Esophagus squamous epithelium (tissue), 5 donors: ENCODE data around the gene B2M. TPM values are rescaled to one million over a fixed set of nuclear protein-coding genes. Genes with fewer than 3 reads are reported as not detected.

Experiments
- DNase-seq: peaks from one replicate; lab custom pipeline; 2025; lab: John Stamatoyannopoulos, UW
- H3K27ac ChIP-seq, 4 donors: fragments of 200-600 bp; sonication (generic); one replicate each; pipeline ENCODE4 v1.5.1; 2016 to 2019; ENCODE audit warnings: mild to moderate bottlenecking in 1 of 4
- H3K27me3 ChIP-seq, 4 donors: fragments of 200-600 bp; sonication (generic); 1 replicate in 3 of 4; 2 replicates in 1 of 4; pipeline versions ENCODE4 v1.5.1 to v1.6.0; 2017 to 2021; ENCODE audit warnings: antibody characterized with exemption in 1 of 4
- H3K36me3 ChIP-seq, 3 donors: fragments of 200-600 bp; sonication (generic); one replicate each; pipeline ENCODE4 v1.5.1; 2016 to 2019
- H3K4me1 ChIP-seq, 3 donors: fragments of 200-600 bp; sonication (generic); one replicate each; pipeline ENCODE4 v1.5.1; 2017 to 2019
- H3K4me3 ChIP-seq, 4 donors: fragments of 200-600 bp; sonication (generic); 1 replicate in 3 of 4; 2 replicates in 1 of 4; pipeline ENCODE4 v1.5.1; 2016 to 2019; ENCODE audit warnings: mild to moderate bottlenecking in 2 of 4, moderate library complexity in 1 of 4
- H3K9me3 ChIP-seq, 3 donors: fragments of 200-600 bp; sonication (generic); one replicate each; pipeline ENCODE4 v1.5.1; 2016 to 2019
- POLR2A ChIP-seq, 4 donors: fragments of 450-650 bp; IDR thresholded peaks; one replicate each; pipeline ENCODE4 v1.6.1; 2017; ENCODE audit warnings: antibody characterized with exemption in 4 of 4, mild to moderate bottlenecking in 4 of 4, moderate library complexity in 3 of 4
- WGBS, 2 donors: methylation state at CpG; one replicate each; pipeline ENCODE4 v1.1.5; 2018; 5-methylcytosine and 5-hydroxymethylcytosine counted together
- intact Hi-C: fragments of 100-400 bp; cut with DNase I; formaldehyde crosslinking; loops from one replicate; pipeline ENCODE4 v1.15.0; 2022
- total RNA-seq, 4 donors: library from RNA; depleted of rRNA; stranded (reverse); fragments of >200 nt; gene quantifications; one replicate each; pipeline ENCODE4 v1.1.0, GENCODE V29; 2016
- TF ChIP-seq, protein P1 (sequence below), 6 experiments: fragments of 450-650 bp in 4 of 6; fragments of 200-600 bp in 2 of 6; sonication (generic) in 2 of 6; IDR thresholded peaks; one replicate each; pipeline ENCODE4 v1.5.1; 2016 to 2019; ENCODE audit warnings: antibody characterized with exemption in 6 of 6, mild to moderate bottlenecking in 4 of 6, moderate library complexity in 4 of 6
- donor health status: DM: yes; HTN: yes; CAD: no.

B2M gene
- total RNA-seq, 4 donors from 2014 or later = 992 to 4,464 (median 1,820) TPM

GRCh38 chr15:44666210-44667038 lies 44.9 kb upstream of the B2M start:
- Histone ChIP-seq H3K4me3 (no peak overlapping the region), H3K9me3 (no peaks in the 10 kb centered on the region), H3K27me3 (no peaks in the 10 kb centered on the region), H3K27ac (peak overlapping the region in 2 of 4 donors; percentile 1 to 2), H3K4me1 (peaks cover 9 to 23% (median 10%) of the 10 kb centered on the region in 3 donors), H3K36me3 (no peaks in the 10 kb centered on the region)
- intact Hi-C loops = loop anchor here (10.0 kb wide), 1 partner anchor 68 kb away; the partner anchor contains the start of gene TRIM69
- TF ChIP-seq, protein P1, sequence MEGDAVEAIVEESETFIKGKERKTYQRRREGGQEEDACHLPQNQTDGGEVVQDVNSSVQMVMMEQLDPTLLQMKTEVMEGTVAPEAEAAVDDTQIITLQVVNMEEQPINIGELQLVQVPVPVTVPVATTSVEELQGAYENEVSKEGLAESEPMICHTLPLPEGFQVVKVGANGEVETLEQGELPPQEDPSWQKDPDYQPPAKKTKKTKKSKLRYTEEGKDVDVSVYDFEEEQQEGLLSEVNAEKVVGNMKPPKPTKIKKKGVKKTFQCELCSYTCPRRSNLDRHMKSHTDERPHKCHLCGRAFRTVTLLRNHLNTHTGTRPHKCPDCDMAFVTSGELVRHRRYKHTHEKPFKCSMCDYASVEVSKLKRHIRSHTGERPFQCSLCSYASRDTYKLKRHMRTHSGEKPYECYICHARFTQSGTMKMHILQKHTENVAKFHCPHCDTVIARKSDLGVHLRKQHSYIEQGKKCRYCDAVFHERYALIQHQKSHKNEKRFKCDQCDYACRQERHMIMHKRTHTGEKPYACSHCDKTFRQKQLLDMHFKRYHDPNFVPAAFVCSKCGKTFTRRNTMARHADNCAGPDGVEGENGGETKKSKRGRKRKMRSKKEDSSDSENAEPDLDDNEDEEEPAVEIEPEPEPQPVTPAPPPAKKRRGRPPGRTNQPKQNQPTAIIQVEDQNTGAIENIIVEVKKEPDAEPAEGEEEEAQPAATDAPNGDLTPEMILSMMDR (IDR thresholded peaks at IDR 0.05) = no peak
- TF ChIP-seq POLR2A (IDR thresholded peaks at IDR 0.05) = no peak
- WGBS, 2 donors = 47 to 53% methylated on average over 5 of the region's 5 CpGs
- DNase-seq = no peak

- TF ChIP-seq, protein P1 (IDR thresholded peaks at IDR 0.05) = no peak
- TF ChIP-seq POLR2A (IDR thresholded peaks at IDR 0.05) = no peak
- intact Hi-C loops = loop anchor here (10.0 kb wide), 1 partner anchor 68 kb away; the partner anchor contains the start of gene TRIM69
- Histone ChIP-seq H3K4me1 (peaks cover 4 to 18% (median 4%) of the 10 kb centered on the region in 3 donors), H3K36me3 (no peaks in the 10 kb centered on the region), H3K27me3 (no peaks in the 10 kb centered on the region), H3K9me3 (no peaks in the 10 kb centered on the region), H3K27ac (peak overlapping the region in 1 of 4 donors; percentile 1), H3K4me3 (no peak overlapping the region)
- WGBS, 2 donors = 57 to 59% methylated on average over 3 of the region's 3 CpGs
- no peak for DNase-seq
Observed at GRCh38 chr15:44667039-44667360, 44.3 kb upstream of the B2M start.

- no peaks in the 10 kb centered on the region for H3K27me3 ChIP-seq
- 43% methylated on average over 1 of the region's 2 CpGs; no CpG with 5 or more reads in 1 of the 2 donors for WGBS, 2 donors
- no peaks in the 10 kb centered on the region for H3K9me3 ChIP-seq
- no peak overlapping the region for H3K4me3 ChIP-seq
- no peaks in the 10 kb centered on the region for H3K36me3 ChIP-seq
- H3K4me1 ChIP-seq = peaks cover 0 to 6% (median 0%) of the 10 kb centered on the region in 3 donors
- TF ChIP-seq POLR2A (IDR thresholded peaks at IDR 0.05) = no peak
- TF ChIP-seq, protein P1 (IDR thresholded peaks at IDR 0.05) = no peak
- no peak for DNase-seq
- intact Hi-C loops = loop anchor here (10.0 kb wide), 1 partner anchor 66 kb away; the partner anchor contains the start of gene TRIM69
- H3K27ac ChIP-seq = no peak overlapping the region
Observed at GRCh38 chr15:44668921-44669320, 42.4 kb upstream of the B2M start.

- no peaks in the 10 kb centered on the region for H3K36me3 ChIP-seq
- DNase-seq = no peak
- no peaks in the 10 kb centered on the region for H3K4me1 ChIP-seq
- H3K27ac ChIP-seq = no peak overlapping the region
- TF ChIP-seq, protein P1 (IDR thresholded peaks at IDR 0.05) = no peak
- TF ChIP-seq POLR2A (IDR thresholded peaks at IDR 0.05) = no peak
- H3K27me3 ChIP-seq = no peaks in the 10 kb centered on the region
- intact Hi-C loops = no loop called here
- H3K9me3 ChIP-seq = no peaks in the 10 kb centered on the region
- 80 to 85% methylated on average over 6 of the region's 6 CpGs for WGBS, 2 donors
- H3K4me3 ChIP-seq = no peak overlapping the region
Observed at GRCh38 chr15:44670087-44670950, 41.0 kb upstream of the B2M start.
